Activated B cell treated with CpG ODN at 0.5 μM for 24 hours (primary cell): ENCODE data around the gene CPLX4. TPM values are rescaled to one million over a fixed set of nuclear protein-coding genes. Genes with fewer than 3 reads are reported as not detected.
"Not testable (repeated sequence)": the region's sequence is repeated elsewhere in the genome, so short reads cannot be mapped to it uniquely, and the experiment has no call there.

Source experiments
- ATAC-seq: fragments of 200-7000 bp; cut with Tn5 transposase; one replicate; pipeline ENCODE4 v1.10.0; 2021; ENCODE audit warnings: low read depth, mild to moderate bottlenecking, moderate library complexity
- CTCF ChIA-PET: fragments of 350-600 bp; sonication (Branson Sonifier 250); formaldehyde crosslinking; loops from one replicate; lab custom pipeline; 2021; ENCODE audit warnings: antibody characterized with exemption; lab: Charles Lee
- POLR2A ChIA-PET: fragments of 350-600 bp; sonication (Branson Sonifier 250); formaldehyde crosslinking; loops from one replicate; lab custom pipeline; 2021; ENCODE audit warnings: antibody characterized with exemption; lab: Charles Lee
- DNase-seq: peaks from one replicate; pipeline ENCODE4 v3.0.0; 2022
- H3K27ac Mint-ChIP-seq: one replicate; pipeline ENCODE4 v1.8.0; 2020; ENCODE audit warnings: mixed read lengths
- H3K27me3 Mint-ChIP-seq: one replicate; pipeline ENCODE4 v1.8.0; 2021; ENCODE audit warnings: mixed read lengths
- H3K36me3 Mint-ChIP-seq: one replicate; pipeline ENCODE4 v1.8.0; 2021; ENCODE audit warnings: low read depth, mixed read lengths
- H3K4me1 Mint-ChIP-seq: one replicate; pipeline ENCODE4 v1.8.0; 2021; ENCODE audit warnings: mixed read lengths
- H3K4me3 Mint-ChIP-seq: one replicate; pipeline ENCODE4 v1.8.0; 2020; ENCODE audit warnings: mild to moderate bottlenecking, mixed read lengths
- H3K9me3 Mint-ChIP-seq: one replicate; pipeline ENCODE4 v1.8.0; 2020; ENCODE audit warnings: mixed read lengths
- CTCF ChIP-seq: fragments of 200-600 bp; IDR thresholded peaks from one replicate; pipeline ENCODE4 v1.8.0; 2022; ENCODE audit warnings: antibody characterized with exemption, mild to moderate bottlenecking
- intact Hi-C: fragments of 100-400 bp; cut with micrococcal nuclease; formaldehyde crosslinking; loops from one replicate; pipeline ENCODE4 v1.15.1; 2024
- total RNA-seq: library from RNA; stranded (reverse); gene quantifications from 2 replicates; pipeline ENCODE4 v1.2.3, GENCODE V29; 2022

CPLX4 gene
- total RNA-seq, 1 donor from 2014 or later, result not detected

- intact Hi-C loops, result no loop called here
- H3K27ac Mint-ChIP-seq, result no peak overlapping the region
- ATAC-seq (no peak), DNase-seq (no peak)
- H3K9me3 Mint-ChIP-seq, result peaks cover 6% of the 10 kb centered on the region
- H3K36me3 Mint-ChIP-seq, result no peaks in the 10 kb centered on the region
- H3K27me3 Mint-ChIP-seq, result peaks cover 64% of the 10 kb centered on the region
- no peak for TF ChIP-seq CTCF
- H3K4me1 Mint-ChIP-seq, result peaks cover 33% of the 10 kb centered on the region
- POLR2A ChIA-PET, result no interaction called here
- CTCF ChIA-PET, result no interaction called here
- H3K4me3 Mint-ChIP-seq, result no peak overlapping the region
Observed at GRCh38 chr18:59264121-59264571, 54.3 kb downstream of the CPLX4 start.

GRCh38 chr18:59263661-59264060 lies 54.8 kb downstream of the CPLX4 start:
- no peak for TF ChIP-seq CTCF
- intact Hi-C loops, result no loop called here
- H3K4me1 Mint-ChIP-seq, result peaks cover 30% of the 10 kb centered on the region
- CTCF ChIA-PET, result no interaction called here
- peaks cover 63% of the 10 kb centered on the region for H3K27me3 Mint-ChIP-seq
- no peak overlapping the region for H3K4me3 Mint-ChIP-seq
- H3K27ac Mint-ChIP-seq, result no peak overlapping the region
- no peaks in the 10 kb centered on the region for H3K36me3 Mint-ChIP-seq
- no peak for DNase-seq
- no peak for ATAC-seq
- H3K9me3 Mint-ChIP-seq, result peaks cover 6% of the 10 kb centered on the region
- POLR2A ChIA-PET, result no interaction called here

GRCh38 chr18:59262243-59262642 lies 56.2 kb downstream of the CPLX4 start:
- H3K27me3 Mint-ChIP-seq, result peaks cover 50% of the 10 kb centered on the region

GRCh38 chr18:59261842-59262241 lies 56.6 kb downstream of the CPLX4 start:
- intact Hi-C loops, H3K36me3 Mint-ChIP-seq, H3K9me3 Mint-ChIP-seq, CTCF ChIA-PET, H3K4me3 Mint-ChIP-seq, POLR2A ChIA-PET, ATAC-seq, DNase-seq, H3K27ac Mint-ChIP-seq: not testable (repeated sequence)
- Mint-ChIP-seq H3K27me3 (peaks cover 47% of the 10 kb centered on the region), H3K4me1 (peaks cover 19% of the 10 kb centered on the region)

More at GRCh38 chr18:59262243-59262642, 56.2 kb downstream of the CPLX4 start:
- H3K9me3 Mint-ChIP-seq, ATAC-seq, DNase-seq, CTCF ChIA-PET, H3K27ac Mint-ChIP-seq, H3K4me3 Mint-ChIP-seq, intact Hi-C loops, POLR2A ChIA-PET, H3K36me3 Mint-ChIP-seq: not testable (repeated sequence)
- H3K4me1 Mint-ChIP-seq, result peaks cover 20% of the 10 kb centered on the region

- intact Hi-C loops, ATAC-seq, H3K4me3 Mint-ChIP-seq, DNase-seq, POLR2A ChIA-PET, H3K27ac Mint-ChIP-seq, H3K4me1 Mint-ChIP-seq, H3K9me3 Mint-ChIP-seq, H3K36me3 Mint-ChIP-seq, CTCF ChIA-PET: not testable (repeated sequence)
- H3K27me3 Mint-ChIP-seq, result peaks cover 27% of the 10 kb centered on the region
Observed at GRCh38 chr18:59255491-59255890, 63.0 kb downstream of the CPLX4 start.

- TF ChIP-seq CTCF, result no peak
- intact Hi-C loops, result loop anchor here (1.0 to 10.0 kb wide), 3 partner anchors 150 to 1300 kb away; no protein-coding TSS in a partner anchor
- Mint-ChIP-seq H3K27ac (no peak overlapping the region), H3K36me3 (no peaks in the 10 kb centered on the region), H3K4me1 (no peaks in the 10 kb centered on the region), H3K4me3 (no peak overlapping the region), H3K9me3 (no peaks in the 10 kb centered on the region), H3K27me3 (peaks cover 37% of the 10 kb centered on the region)
- ATAC-seq, result peak; percentile 49
- POLR2A ChIA-PET, result interaction anchor here (0.7 kb wide), 1 partner anchor 228 kb away, joined by 8 read pairs; no protein-coding TSS in a partner anchor
- CTCF ChIA-PET, result interaction anchor here (1.2 to 4.4 kb wide), 6 partner anchors 14 to 574 kb away, joined by 3 to 60 read pairs (median 4); no protein-coding TSS in a partner anchor
- DNase-seq, result no peak
Observed at GRCh38 chr18:59249199-59249774, 69.2 kb downstream of the CPLX4 start.
